Progenitor cell of endocrine pancreas (in vitro differentiated cells): ENCODE measurements around the gene DNAJB11. TPM values are rescaled to one million over a fixed set of nuclear protein-coding genes. Genes with fewer than 3 reads are reported as not detected.
"Not testable (repeated sequence)": the region's sequence is repeated elsewhere in the genome, so short reads cannot be mapped to it uniquely, and the experiment has no call there.

ENCODE experiments used
- DNase-seq: peaks from one replicate; pipeline ENCODE4 v3.0.0; 2021; ENCODE audit warnings: low spot score; ENCODE audit not compliant: unreplicated experiment
- H3K27ac Mint-ChIP-seq: 2 replicates; pipeline ENCODE4 v1.8.0; 2021; ENCODE audit warnings: mild to moderate bottlenecking, moderate library complexity, mixed read lengths
- H3K27me3 Mint-ChIP-seq: 2 replicates; pipeline ENCODE4 v1.8.0; 2021; ENCODE audit warnings: mixed read lengths
- H3K36me3 Mint-ChIP-seq: 2 replicates; pipeline ENCODE4 v1.8.0; 2022; ENCODE audit warnings: mixed read lengths; ENCODE audit not compliant: insufficient read depth
- H3K4me1 Mint-ChIP-seq: 2 replicates; pipeline ENCODE4 v1.8.0; 2021; ENCODE audit warnings: low read depth, mixed read lengths
- H3K4me3 Mint-ChIP-seq: 2 replicates; pipeline ENCODE4 v1.8.0; 2021; ENCODE audit warnings: low read depth, mild to moderate bottlenecking, moderate library complexity, mixed read lengths
- H3K9me3 Mint-ChIP-seq: 2 replicates; pipeline ENCODE4 v1.8.0; 2021; ENCODE audit warnings: low read depth, mixed read lengths
- CTCF ChIP-seq: fragments of 200-600 bp; sonication (generic); IDR thresholded peaks from one replicate; pipeline ENCODE4 v1.5.0; 2021; ENCODE audit warnings: antibody characterized with exemption, mild to moderate bottlenecking; ENCODE audit not compliant: unreplicated experiment
- total RNA-seq: library from RNA; stranded (reverse); gene quantifications from 2 replicates; pipeline ENCODE4 v1.2.1, GENCODE V29; 2021

The DNAJB11 gene
- total RNA-seq, 1 donor from 2014 or later: 53.4 TPM

DNA sequence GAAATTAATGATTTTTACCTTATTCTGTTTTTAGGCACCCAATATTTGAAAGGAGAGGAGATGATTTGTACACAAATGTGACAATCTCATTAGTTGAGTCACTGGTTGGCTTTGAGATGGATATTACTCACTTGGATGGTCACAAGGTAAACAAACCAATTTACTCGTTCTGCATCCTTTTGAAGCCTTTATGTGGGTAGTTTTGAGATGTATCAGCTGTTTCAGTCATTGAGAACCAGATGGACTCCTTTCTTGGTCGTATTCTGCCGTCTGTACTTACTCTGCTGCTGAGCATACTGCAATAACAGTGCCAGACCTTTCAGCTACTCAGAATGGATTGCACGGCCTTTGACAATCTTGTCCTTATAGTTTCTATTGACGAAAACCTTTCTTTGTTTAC is 13.3 kb downstream of the DNAJB11 start:
- Mint-ChIP-seq H3K4me3 (no peak overlapping the region), H3K36me3 (peaks cover 20% of the 10 kb centered on the region), H3K27ac (no peak overlapping the region), H3K9me3 (no peaks in the 10 kb centered on the region), H3K27me3 (no peaks in the 10 kb centered on the region), H3K4me1 (no peaks in the 10 kb centered on the region)
- DNase-seq: no peak
- no peak for TF ChIP-seq CTCF

DNA sequence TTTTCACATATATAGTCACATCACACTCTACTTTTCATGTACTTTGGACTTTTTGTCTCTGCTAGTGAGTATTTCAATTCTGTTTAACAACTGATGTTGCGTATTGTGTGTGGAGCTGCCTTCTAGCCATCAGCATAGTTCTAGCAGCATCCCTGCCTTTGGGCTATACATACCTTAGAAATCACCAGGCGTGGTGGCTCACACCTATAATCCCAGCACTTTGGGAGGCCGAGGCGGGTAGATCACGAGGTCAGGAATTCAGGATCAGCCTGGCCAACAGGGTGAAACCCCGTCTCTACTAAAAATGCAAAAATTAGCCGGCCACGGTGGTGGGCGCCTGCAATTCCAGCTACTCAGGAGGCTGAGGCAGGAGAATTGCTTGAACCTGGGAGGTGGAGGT is 15.7 kb downstream of the DNAJB11 start:
- H3K4me3 Mint-ChIP-seq, DNase-seq, H3K4me1 Mint-ChIP-seq, H3K27me3 Mint-ChIP-seq, H3K9me3 Mint-ChIP-seq, H3K27ac Mint-ChIP-seq: not testable (repeated sequence)
- peaks cover 18% of the 10 kb centered on the region for H3K36me3 Mint-ChIP-seq

- Mint-ChIP-seq H3K27ac (no peak overlapping the region), H3K9me3 (no peaks in the 10 kb centered on the region), H3K4me1 (peaks cover 3% of the 10 kb centered on the region), H3K36me3 (peaks cover 14% of the 10 kb centered on the region), H3K4me3 (no peak overlapping the region), H3K27me3 (no peaks in the 10 kb centered on the region)
- DNase-seq: no peak
- no peak for TF ChIP-seq CTCF
Measured at GRCh38 chr3:186587183-186587582, 16.7 kb downstream of the DNAJB11 start.

GRCh38 chr3:186588632-186589031 is 18.1 kb downstream of the DNAJB11 start:
- Mint-ChIP-seq H3K4me1 (peaks cover 3% of the 10 kb centered on the region), H3K9me3 (no peaks in the 10 kb centered on the region), H3K27ac (no peak overlapping the region), H3K27me3 (no peaks in the 10 kb centered on the region), H3K36me3 (peaks cover 9% of the 10 kb centered on the region), H3K4me3 (no peak overlapping the region)
- no peak for DNase-seq
- no peak for TF ChIP-seq CTCF

DNA sequence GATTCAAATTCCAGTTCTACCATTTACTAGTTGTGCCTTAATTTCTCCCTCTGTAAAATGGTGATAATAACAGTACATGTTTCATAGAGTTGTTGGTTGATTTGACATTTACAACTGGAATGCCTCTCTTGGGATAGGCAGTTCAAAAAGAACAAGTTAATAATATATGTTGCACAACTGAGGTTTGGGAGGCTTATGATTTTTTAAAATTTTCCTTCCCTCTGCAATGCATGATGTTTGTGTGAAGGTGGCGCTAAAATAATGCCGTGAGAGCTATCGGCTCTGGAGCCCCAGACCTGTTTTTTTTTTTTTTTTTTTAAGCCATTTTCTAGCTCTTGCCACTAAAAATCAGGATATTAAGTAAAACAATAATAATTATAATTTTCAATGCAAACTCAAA is 18.6 kb downstream of the DNAJB11 start:
- Mint-ChIP-seq H3K9me3 (no peaks in the 10 kb centered on the region), H3K4me3 (no peak overlapping the region), H3K27ac (no peak overlapping the region), H3K36me3 (peaks cover 8% of the 10 kb centered on the region), H3K27me3 (no peaks in the 10 kb centered on the region), H3K4me1 (peaks cover 3% of the 10 kb centered on the region)
- DNase-seq: no peak
- peak; percentile 53 for TF ChIP-seq CTCF

- H3K36me3 Mint-ChIP-seq: no peaks in the 10 kb centered on the region
- DNase-seq: no peak
- peak overlapping the region; percentile 24 for H3K27ac Mint-ChIP-seq
Measured at GRCh38 chr3:186589856-186590579, 19.5 kb downstream of the DNAJB11 start.

More at GRCh38 chr3:186589856-186590579, 19.5 kb downstream of the DNAJB11 start:
- Mint-ChIP-seq H3K4me1 (peaks cover 9% of the 10 kb centered on the region), H3K9me3 (no peaks in the 10 kb centered on the region), H3K4me3 (no peak overlapping the region), H3K27me3 (no peaks in the 10 kb centered on the region)
- no peak for TF ChIP-seq CTCF
